DMS153 (cell line): ENCODE results near the gene PPIA.
"Not testable (repeated sequence)": the region's sequence is repeated elsewhere in the genome, so short reads cannot be mapped to it uniquely, and the experiment has no call there.

Experiments
- DNase-seq: peaks from one replicate; lab custom pipeline; 2025; lab: John Stamatoyannopoulos, UW

PPIA gene

DNA sequence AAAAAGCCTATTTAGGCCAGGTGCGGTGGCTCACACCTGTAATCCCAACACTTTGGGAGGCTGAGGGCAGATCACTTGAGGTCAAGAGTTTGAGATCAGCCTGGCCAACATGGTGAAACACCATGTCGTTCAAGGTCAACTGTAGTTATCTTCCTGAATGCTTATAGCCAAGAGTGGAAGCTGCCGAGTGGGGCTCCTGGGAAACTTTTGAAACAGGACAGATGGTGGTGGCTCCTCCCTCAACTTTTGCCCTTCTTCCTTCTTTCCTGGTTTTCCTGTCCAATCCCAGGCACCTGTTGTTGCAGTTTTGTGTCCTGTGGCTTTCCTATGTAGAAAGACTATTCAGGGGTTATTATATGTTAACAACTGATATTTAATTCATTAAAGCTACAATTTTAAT lies 8.7 kb upstream of the PPIA start:
- no peak for DNase-seq

DNA sequence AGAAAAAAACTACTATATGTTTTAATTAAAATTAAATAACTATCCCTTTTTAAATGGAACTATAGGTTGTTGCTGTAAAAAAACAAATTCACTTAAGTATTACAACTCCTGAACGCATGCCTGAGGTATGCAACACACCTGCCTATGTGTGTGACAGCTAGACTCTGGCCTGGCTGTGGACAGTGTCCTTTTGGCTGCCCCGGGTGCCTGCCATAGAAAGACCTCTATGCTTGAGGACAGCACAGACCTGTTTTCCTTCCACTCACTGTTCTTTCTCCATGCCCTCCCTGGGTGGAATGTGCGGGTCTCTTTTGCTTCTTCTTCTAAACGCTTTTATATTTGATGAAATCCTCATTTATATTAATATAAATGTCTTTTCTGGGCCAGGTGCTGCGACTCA lies 6.5 kb upstream of the PPIA start:
- DNase-seq: no peak

DNA sequence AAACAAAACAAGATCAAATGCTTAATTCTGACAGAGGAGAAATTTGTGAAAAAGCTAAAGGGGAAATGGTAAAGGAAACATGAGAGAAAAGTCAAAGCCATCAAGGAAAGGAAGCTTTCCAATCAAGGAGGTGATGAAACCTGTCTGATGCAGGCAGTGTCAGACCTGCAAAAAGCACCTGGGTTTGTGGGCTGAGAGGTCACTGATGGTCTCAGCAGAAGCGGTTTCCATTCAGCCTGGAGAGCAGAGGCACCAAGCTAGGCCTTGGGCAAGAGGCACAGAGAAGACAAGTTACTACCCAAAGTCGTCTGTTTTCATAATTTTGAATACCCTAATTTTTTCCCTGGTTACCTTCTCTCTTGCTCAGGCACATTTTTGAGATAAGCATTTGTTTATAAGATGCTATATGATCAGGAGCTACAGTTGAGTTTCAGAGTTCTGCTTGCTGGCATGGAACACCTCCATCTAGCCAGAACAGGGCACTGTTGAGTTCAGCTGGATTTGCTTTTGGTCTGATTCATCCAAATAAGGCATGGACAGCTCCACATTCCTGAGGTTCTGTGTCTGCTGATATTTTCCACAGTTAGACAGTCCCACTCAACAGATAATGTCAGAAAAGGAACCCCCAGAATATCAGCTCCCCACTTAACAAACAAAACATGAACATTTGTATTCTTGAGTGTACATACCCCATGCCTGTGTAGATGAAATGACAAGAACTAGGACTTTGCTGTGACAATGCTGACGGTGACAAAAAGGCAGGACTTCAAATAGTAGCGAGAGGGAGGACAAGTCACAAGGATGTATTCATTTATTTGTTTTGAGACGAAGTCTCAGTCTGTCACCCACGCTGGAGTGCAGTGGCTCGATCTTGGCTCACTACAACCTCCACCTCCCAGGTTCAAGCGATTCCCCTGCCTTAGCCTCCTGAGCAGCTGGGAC lies 4.9 kb upstream of the PPIA start:
- DNase-seq: no peak

DNA sequence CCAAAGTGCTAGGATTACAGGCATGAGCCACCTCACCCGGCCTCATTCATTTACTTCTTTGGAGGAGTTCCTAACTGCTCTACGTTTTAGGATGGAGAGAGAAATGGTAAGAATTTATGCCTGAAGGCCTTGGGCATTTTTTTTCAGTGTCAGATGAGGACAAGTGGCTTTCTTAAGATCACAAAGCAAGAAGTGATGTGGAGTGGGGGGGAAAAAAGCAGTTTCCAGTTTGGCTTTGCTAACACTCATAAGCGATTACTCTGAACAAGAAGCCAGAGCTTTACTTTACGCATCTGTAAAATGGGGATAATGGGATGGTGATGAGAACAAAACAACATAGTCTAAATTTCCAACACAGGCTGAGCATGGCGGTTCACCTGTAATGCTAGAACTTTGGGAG lies 2.6 kb upstream of the PPIA start:
- no peak for DNase-seq

DNA sequence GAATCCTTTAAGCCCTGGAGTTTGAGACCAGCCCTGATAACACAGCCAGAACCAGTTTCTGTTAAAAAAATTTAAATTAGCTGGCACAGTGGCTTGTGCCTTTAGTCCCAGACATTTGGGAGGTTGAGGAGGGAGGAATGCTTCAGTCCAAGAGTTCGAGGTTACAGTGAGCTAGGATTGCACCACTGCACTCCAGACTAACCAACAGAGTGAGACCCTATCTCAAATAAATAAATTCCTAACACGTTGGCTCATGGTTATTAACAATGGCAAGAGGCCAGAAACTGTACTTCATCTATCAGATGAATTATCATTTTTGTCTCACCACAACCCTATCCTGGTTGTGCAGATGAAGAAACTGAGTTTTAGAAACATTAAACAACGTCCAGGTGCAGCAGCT lies 2.1 kb upstream of the PPIA start:
- no peak for DNase-seq

DNA sequence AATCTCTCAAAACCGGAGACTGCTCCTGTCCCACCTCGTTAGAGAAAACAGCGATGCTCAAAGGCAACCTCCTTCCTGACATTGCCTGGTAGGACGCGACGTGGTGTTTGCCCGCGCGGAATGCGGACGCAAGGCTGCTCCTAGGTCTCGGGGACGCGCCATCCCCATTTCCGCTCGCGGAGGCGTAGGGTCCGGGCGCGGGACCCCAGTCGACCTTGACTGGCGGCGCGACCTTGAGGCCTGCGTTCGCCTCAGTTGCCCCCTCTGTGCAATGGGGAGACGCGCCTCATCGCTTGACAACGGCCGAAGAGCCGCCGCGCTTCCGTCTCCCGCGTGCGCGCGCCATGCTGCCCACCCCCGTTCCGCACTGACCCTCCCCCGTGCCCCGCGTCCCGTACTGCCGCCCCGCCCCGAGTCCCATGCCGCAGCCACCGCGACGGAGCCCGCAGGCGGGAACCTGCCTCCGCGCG lies 412 bp upstream of the PPIA start:
- peak; percentile 78 for DNase-seq

DNA sequence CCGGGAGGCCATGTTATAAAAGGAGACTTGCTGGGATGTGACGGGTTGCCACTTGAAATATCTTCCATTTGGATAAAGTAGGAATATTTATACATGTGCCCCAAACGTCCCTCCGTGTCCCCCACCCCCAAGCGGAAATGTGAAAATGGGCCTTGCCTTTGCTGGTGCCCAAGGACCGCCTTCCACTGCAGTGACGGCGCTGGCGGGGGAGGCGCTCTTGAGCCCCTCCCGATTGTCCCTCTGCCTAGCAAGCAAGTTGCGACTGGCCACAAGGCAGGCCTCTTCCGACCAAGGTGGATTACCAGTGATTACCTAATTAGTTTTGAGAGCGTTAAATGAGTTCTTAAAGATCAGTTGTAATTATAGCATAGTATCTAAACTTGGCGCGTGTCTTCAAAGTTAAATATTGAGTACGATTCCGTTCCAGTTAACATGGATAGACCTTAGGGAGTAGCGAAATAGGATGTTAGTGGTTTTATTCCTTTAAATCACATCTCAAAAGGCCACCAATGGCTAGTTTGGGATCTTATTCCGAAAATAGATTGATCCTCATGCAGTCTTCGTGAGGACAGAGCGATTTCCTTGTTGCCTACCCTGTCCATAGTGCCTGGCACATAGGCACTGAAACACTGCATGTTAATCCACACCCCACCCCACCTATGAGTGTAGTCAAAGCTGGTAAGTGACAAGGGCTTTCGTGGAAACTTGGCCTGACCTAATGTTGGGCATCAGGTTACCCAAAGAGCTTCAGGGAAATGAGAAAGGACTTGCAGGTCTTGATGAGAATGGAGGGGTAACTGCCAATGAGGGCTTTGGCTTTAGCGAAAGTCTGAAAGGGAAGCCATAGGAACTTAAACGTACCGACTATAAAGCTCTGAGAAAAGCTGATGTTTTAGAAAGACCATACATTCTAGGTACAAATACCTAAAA lies 1.1 kb downstream of the PPIA start:
- peak; percentile 73 for DNase-seq

DNA sequence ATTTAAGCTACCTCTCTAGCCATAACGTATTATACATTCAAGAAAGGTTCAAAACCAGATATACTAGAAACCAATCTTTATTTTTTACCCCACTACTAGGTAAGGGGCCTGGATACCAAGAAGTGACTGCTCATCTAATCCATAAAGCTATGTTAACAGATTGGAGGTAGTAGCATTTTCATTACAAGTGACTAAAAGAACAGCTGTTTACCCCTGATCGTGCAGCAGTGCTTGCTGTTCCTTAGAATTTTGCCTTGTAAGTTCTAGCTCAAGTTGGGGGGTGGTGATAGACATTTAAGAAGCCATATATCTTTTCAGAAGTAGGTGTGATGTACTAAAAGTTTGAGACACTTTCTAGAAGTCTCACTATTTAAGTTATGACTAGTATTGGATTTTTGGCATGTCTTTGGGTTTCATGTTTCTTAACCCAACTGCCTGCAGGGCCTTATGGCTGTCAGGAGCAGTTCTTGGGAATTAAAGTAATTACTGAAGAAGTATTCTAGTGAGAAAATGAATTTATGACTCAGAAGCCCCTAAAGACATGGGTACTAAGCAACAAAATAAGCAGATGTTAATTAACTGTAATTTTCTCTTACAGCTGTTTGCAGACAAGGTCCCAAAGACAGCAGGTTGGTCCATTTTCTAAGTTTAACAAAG lies 2.3 kb downstream of the PPIA start:
- DNase-seq: no peak

DNA sequence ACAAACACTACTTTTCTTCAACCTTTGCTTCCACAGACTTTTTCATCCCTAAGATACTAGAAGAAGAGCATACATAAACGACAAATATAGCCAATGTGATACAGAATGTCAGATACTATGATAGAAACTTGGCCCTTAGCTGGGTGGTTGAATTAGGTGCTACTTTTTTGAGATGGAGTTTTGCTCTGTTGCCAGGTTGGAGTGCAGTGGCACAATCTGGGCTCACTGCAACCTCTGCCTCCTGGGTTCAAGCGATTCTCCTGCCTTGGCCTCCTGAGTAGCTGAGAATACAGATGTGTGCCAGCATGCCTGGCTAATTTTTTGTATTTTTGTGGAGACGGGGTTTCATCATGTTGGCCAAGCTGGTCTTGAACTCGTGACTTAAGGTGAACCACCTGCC lies 3.5 kb downstream of the PPIA start:
- DNase-seq: no peak

DNA sequence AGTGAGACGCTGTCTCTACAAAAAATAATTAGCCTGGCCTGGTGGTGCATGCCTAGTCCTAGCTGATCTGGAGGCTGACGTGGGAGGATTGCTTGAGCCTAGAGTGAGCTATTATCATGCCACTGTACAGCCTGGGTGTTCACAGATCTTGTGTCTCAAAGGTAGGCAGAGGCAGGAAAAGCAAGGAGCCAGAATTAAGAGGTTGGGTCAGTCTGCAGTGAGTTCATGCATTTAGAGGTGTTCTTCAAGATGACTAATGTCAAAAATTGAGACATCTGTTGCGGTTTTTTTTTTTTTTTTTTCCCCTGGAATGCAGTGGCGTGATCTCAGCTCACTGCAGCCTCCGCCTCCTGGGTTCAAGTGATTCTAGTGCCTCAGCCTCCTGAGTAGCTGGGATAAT lies 5.4 kb downstream of the PPIA start:
- DNase-seq: no peak

DNA sequence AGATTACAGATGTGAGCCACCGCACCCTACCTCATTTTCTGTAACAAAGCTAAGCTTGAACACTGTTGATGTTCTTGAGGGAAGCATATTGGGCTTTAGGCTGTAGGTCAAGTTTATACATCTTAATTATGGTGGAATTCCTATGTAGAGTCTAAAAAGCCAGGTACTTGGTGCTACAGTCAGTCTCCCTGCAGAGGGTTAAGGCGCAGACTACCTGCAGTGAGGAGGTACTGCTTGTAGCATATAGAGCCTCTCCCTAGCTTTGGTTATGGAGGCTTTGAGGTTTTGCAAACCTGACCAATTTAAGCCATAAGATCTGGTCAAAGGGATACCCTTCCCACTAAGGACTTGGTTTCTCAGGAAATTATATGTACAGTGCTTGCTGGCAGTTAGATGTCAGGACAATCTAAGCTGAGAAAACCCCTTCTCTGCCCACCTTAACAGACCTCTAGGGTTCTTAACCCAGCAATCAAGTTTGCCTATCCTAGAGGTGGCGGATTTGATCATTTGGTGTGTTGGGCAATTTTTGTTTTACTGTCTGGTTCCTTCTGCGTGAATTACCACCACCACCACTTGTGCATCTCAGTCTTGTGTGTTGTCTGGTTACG lies 6.0 kb downstream of the PPIA start:
- no peak for DNase-seq

DNA sequence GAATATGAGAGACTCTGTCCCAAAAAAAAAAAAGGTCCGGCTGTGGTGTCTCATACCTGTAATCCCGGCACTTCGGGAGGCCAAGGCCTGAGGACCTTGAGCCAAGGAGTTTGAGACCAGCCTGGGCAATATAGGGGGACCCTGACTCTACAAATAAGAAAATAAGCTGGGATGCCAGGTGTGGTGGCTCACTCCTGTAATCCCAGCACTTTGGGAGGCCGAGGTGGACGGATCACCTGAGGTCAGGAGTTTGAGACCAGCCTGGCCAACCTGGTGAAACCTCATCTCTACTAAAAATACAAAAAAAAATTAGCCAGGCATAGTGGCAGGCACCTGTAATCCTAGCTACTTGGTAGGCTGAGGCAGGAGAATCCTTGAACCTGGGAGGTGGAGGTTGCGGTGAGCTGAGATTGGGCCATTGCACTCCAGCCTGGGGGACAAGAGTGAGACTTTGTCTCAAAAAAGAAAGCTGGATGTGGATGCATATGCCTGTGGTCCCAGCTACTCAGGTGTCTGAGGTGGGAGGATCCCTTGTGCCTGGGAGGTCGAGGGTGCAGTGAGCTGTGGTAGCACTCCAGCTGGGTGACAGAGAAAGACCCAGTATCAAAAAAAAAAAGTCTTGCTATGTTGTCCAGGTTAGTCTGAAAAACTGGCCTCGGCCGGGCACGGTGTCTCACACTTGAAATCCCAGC lies 7.5 kb downstream of the PPIA start:
- DNase-seq: not testable (repeated sequence)

DNA sequence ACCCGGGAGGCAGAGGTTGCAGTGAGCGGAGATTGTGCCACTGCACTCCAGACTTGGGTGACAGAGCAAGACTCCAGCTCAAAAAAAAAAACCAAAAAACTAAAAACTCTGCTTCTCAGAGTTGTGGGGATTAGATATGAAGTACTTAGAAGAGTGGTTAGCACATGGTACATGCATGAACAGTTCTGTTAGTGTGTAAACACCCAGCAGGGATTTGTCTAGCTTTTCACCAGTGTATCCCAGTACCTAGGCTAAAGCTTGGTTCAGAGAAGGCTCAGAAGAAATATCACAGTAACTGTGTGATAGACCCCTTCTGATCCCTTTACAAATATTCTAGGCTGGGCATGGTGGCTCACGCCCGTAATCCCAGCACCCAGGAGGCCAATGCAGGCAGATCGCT lies 9.5 kb downstream of the PPIA start:
- no peak for DNase-seq

DNA sequence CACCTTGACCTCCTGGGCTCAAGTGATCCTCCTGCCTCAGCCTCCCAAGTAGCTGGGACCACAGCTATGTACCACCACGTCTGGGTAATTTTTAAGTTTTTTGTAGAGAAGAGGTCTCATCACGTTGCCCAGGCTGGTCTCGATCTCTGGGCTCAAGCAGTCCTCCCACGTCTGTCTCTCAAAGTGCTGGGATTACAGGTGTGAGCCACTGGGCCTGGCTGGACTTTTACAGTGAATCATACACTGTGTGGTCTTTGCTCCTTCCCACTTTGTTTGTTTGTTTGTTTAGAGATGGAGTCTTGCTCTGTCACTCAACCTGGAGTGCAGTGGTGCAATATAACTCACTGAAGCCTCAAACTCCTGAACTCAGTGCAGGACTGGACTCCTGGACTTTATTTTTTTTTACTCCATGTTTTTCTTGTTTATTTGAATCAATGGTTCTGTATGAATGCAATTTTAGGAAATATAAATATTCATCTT lies 12.5 kb downstream of the PPIA start:
- DNase-seq: no peak

DNA sequence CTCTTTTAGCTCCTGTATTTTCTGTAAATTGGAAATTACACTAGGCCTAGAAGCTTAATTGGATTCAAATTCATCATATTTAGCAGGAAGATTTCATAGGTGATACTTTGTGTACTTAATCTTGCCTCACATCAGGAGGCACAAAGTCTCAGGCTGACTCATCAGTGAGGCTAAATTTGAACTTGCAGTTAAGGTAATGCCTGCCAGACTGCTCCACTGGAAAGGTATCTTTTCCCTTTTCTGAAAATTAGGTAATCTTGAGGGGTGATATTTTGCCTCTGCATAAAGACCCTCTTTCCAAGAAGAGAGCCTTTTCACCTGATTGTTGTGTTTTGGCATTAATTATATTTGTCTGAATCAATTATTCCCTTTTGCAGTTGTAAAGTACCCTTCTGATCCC lies 14.6 kb downstream of the PPIA start:
- no peak for DNase-seq

DNA sequence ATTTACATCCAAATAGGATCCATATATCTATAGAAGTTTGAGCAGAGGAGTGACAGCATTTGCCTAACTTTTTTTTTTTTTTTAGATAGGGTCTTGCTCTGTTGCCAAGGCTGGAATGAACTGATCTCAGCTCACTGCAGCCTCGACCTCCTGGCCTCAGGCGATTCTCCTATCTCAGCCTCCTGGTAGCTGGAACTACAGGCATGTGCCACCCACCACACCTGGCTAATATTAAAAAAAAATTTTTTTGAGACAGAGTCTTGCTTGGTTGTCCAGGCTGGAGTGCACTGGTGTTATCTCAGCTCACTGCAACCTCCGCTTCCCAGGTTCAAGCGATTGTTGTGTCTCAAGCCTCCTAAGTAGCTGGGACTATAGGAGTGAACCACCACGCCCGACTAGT lies 15.1 kb downstream of the PPIA start:
- DNase-seq: no peak

DNA sequence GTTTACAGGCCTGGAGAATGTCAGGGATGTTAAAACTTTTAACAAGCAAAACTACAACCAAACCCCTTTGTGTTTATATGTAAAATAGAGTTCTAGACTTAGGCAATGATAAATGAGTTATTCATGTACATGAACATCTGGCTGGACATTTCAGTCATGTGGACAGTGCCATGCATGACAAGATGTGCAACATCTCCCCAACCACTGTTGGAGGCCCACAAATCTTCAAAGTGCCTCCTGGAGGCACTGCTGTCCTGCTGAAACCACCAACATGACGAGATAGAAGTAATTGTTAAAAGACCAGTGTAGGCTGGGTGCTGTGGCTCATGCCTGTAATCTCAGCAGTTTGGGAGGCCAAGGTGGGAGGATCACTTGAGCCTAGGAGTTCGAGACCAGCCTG lies 18.4 kb downstream of the PPIA start:
- no peak for DNase-seq

DNA sequence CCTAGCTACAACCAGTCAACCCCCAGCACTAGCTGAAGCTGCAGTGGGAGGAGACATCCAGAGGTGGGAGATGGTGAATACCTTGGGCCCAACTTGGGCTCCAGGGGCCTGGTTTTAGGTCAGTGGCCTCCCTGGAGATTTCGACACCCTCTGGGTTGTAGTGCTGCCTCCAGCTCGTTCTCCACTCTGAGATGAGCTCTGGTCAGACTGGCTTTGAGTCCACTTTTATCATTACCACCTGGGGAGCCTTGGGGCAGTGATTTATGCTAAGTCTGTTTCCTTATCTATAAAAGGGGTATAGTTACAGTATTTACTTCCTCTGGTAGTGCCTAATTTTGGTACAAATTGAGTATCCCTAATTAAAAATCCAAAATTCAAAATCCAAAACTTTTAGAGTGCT lies 22.8 kb downstream of the PPIA start:
- no peak for DNase-seq

DNA sequence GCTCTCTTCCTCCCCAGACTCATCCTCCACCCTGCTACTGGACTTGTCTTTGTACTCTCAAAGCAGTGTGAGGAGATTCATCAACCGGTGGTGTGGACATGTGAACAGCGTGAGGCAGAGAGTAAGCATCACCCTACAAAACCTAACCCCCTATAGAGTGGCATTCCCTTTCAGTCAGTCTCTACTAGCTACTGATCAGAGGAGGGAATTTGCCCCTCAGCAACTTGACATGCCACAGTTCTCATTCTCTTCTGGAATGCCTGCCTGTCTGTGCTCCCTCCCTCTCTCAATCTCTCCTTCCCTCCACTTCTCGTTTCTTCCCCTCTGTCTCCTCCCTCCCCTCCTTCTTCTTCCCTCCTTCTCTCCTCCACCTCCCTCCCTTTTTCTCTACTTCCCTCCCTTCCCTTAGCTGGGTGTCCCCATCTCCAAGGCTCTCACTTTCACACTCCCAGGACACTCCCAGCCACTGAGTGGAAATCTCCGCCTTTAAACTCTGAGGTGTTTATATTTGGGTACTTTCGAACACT lies 26.8 kb downstream of the PPIA start:
- no peak for DNase-seq

DNA sequence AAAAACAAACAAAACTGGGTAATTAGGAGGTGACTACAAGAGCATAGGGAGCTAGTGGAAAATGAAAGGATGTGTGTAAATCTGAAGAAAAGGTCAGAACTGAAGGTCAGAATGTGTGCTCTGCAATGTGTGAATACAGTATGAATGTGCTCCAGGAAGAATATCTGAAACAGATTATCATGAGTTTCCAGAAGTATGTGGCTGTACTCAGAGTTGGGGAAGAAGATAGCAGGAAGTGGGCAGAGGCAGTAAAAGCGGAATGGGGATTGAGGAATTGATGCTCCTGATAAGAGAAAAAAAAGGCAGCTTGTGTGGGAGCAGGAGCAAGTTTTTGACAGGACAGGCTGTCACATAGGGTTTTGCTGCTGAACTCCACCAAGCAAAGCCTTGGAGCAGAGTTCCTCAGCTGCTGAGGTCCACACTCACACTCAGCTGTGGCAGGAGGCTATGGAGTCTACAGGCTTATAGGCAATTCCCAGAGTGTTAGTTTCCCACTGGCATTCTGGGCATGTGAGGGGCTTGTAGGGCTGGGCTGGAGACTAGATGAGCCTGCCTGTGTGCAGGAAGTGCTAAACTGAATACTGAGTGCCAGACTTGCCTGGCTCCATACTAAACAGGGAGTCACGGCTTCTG lies 28.5 kb downstream of the PPIA start:
- no peak for DNase-seq
